ENCODE data around the gene NOTO. TPM values are rescaled to one million over a fixed set of nuclear protein-coding genes. Genes with fewer than 3 reads are reported as not detected.

Gene NOTO
- total and polyA plus RNA-seq, 2 donors (not counting 1 experiment from before 2014, with no cell fraction given), result not detected

GRCh38 chr2:73227086-73227485 lies 24.7 kb downstream of the NOTO start:
- peaks cover 0 to 25% of the 10 kb centered on the region in 2 experiments for H3K36me3 ChIP-seq (replicated peaks in 1 of 2; ENCODE audit: control extremely low read depth in 1 of 2, control insufficient read depth in 1 of 2, extremely low read depth in 1 of 2, insufficient read depth in 2 of 2, low read length in 1 of 2)
- H3K4me3 ChIP-seq (ENCODE audit: control extremely low read depth in 1 of 5, extremely low read depth in 1 of 5, insufficient read depth in 1 of 5, low read depth in 2 of 5, low read length in 4 of 5), result no peak overlapping the region
- H3K4me1 Mint-ChIP-seq, result no peaks in the 10 kb centered on the region
- no peak for TF ChIP-seq CTCF (IDR thresholded peaks at IDR 0.05)
- H3K27ac Mint-ChIP-seq, result no peak overlapping the region
- intact Hi-C loops (cut with micrococcal nuclease), result no loop called here
- ATAC-seq (ENCODE audit: low read depth) (no peak), DNase-seq (no peak)
- no CpG with 5 or more reads among the region's 3 CpGs for WGBS (ENCODE audit: insufficient coverage)
- H2AFZ ChIP-seq (ENCODE audit: insufficient read depth, low read depth, low read length, poor library complexity, severe bottlenecking), result no peak overlapping the region
- no peaks in the 10 kb centered on the region for H3K27me3 ChIP-seq (replicated peaks in 1 of 4; ENCODE audit: control extremely low read depth in 1 of 4, control insufficient read depth in 3 of 4, insufficient read depth in 4 of 4, low read length in 3 of 4)
- H3K9me3 Mint-ChIP-seq (ENCODE audit: insufficient read depth), result no peaks in the 10 kb centered on the region
- POLR2A ChIA-PET, result no interaction called here
- H3K27me3 Mint-ChIP-seq, result no peaks in the 10 kb centered on the region
- no peaks in the 10 kb centered on the region for H3K79me2 ChIP-seq (ENCODE audit: control insufficient read depth, insufficient read depth, low read length)
- CTCF ChIA-PET, result interaction anchor here (1.5 to 2.3 kb wide), 2 partner anchors 14 to 159 kb away, joined by 3 to 7 read pairs; partner anchors contain the start of genes ALMS1 and SMYD5
- no peaks in the 10 kb centered on the region for H4K20me1 ChIP-seq (ENCODE audit: control insufficient read depth, insufficient read depth, low read length, poor library complexity, severe bottlenecking)
- H3K4me1 ChIP-seq (ENCODE audit: control insufficient read depth in 2 of 2, insufficient read depth in 2 of 2, low read length in 2 of 2), result no peaks in the 10 kb centered on the region
- no peak overlapping the region for H3K9ac ChIP-seq (ENCODE audit: low read length)
- H3K4me3 Mint-ChIP-seq, result no peak overlapping the region
- H3K9me3 ChIP-seq (ENCODE audit: control extremely low read depth in 1 of 3, control insufficient read depth in 2 of 3, insufficient read depth in 1 of 3, low read length in 2 of 3), result no peaks in the 10 kb centered on the region
- no peak overlapping the region for H3K4me2 ChIP-seq (replicated peaks; ENCODE audit: low read depth, low read length, poor library complexity, severe bottlenecking)
- no peak overlapping the region for H3K27ac ChIP-seq (ENCODE audit: low read length in 2 of 2)

DNA sequence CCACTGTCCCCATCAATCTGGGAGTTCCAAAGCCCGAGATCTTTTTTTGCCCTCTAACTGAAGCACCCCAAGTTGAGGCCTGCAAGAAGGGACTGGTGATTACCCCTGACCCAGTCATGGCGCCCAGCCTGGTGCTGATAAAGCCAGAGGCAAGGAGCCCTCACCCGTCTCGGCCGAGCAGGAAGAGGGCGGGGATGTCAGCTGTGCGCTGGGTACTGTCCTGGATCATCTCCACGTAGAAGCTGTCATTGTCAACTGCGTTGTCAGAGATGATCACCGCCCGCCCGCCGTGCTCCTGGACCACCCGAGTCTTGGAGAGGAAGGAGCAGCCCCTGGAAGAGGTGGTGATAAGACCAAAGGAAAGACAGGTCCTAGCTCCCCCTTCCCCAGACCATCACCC lies 26.3 kb downstream of the NOTO start:
- POLR2A ChIA-PET, result no interaction called here

More for the DNA sequence above, 26.3 kb downstream of the NOTO start:
- TF ChIP-seq CTCF (IDR thresholded peaks at IDR 0.05) (no peak), EZH2 (IDR thresholded peaks at IDR 0.05; ENCODE audit: borderline replicate concordance, insufficient read depth, low read depth, low read length, poor library complexity, severe bottlenecking) (no peak)
- Histone ChIP-seq H3K9ac (ENCODE audit: low read length) (no peak overlapping the region), H3K36me3 (replicated peaks in 1 of 2; ENCODE audit: control extremely low read depth in 1 of 2, control insufficient read depth in 1 of 2, extremely low read depth in 1 of 2, insufficient read depth in 2 of 2, low read length in 1 of 2) (peaks cover 0 to 10% of the 10 kb centered on the region in 2 experiments), H3K4me2 (replicated peaks; ENCODE audit: low read depth, low read length, poor library complexity, severe bottlenecking) (no peak overlapping the region), H3K4me1 (ENCODE audit: control insufficient read depth in 2 of 2, insufficient read depth in 2 of 2, low read length in 2 of 2) (peaks cover 4 to 7% of the 10 kb centered on the region in 2 donors), H3K4me3 (ENCODE audit: control extremely low read depth in 1 of 5, extremely low read depth in 1 of 5, insufficient read depth in 1 of 5, low read depth in 2 of 5, low read length in 4 of 5) (no peak overlapping the region), H3K9me3 (ENCODE audit: control extremely low read depth in 1 of 3, control insufficient read depth in 2 of 3, insufficient read depth in 1 of 3, low read length in 2 of 3) (no peaks in the 10 kb centered on the region), H3K27ac (ENCODE audit: low read length in 2 of 2) (no peak overlapping the region), H3K27me3 (replicated peaks in 1 of 4; ENCODE audit: control extremely low read depth in 1 of 4, control insufficient read depth in 3 of 4, insufficient read depth in 4 of 4, low read length in 3 of 4) (no peaks in the 10 kb centered on the region), H4K20me1 (ENCODE audit: control insufficient read depth, insufficient read depth, low read length, poor library complexity, severe bottlenecking) (no peaks in the 10 kb centered on the region), H3K79me2 (ENCODE audit: control insufficient read depth, insufficient read depth, low read length) (peaks cover 4% of the 10 kb centered on the region), H2AFZ (ENCODE audit: insufficient read depth, low read depth, low read length, poor library complexity, severe bottlenecking) (no peak overlapping the region)
- 98% methylated on average over 8 of the region's 14 CpGs for WGBS (ENCODE audit: insufficient coverage)
- Mint-ChIP-seq H3K9me3 (ENCODE audit: insufficient read depth) (no peaks in the 10 kb centered on the region), H3K27ac (no peak overlapping the region), H3K27me3 (no peaks in the 10 kb centered on the region), H3K4me1 (peaks cover 8% of the 10 kb centered on the region), H3K4me3 (no peak overlapping the region)
- no peak for DNase-seq
- intact Hi-C loops (cut with micrococcal nuclease), result no loop called here
- no peak for ATAC-seq (ENCODE audit: low read depth)
- CTCF ChIA-PET, result interaction anchor here (1.5 to 2.9 kb wide), 3 partner anchors 16 to 157 kb away, joined by 3 to 7 read pairs (median 7); partner anchors contain the start of genes ALMS1 and SMYD5

Data from B cell (primary cell).